DOHH2 (cell line): Measurements from ENCODE around the gene GCKR.

Source experiments
- CTCF ChIP-seq: fragments of 200-600 bp; sonication (generic); IDR thresholded peaks from one replicate; pipeline ENCODE4 v1.5.1; 2014; ENCODE audit warnings: antibody characterized with exemption, mild to moderate bottlenecking, low read depth, low read length; ENCODE audit not compliant: poor library complexity, severe bottlenecking
- EZH2phosphoT487 ChIP-seq: fragments of 200-600 bp; sonication (generic); IDR thresholded peaks from 2 replicates; pipeline ENCODE4 v1.6.1; 2017; ENCODE audit warnings: borderline replicate concordance, mild to moderate bottlenecking, antibody characterized with exemption, low read length, moderate library complexity, mixed read lengths

- TF ChIP-seq CTCF, result no peak
- TF ChIP-seq EZH2phosphoT487, result no peak
Observed at GRCh38 chr2:27498975-27499374, 2.3 kb downstream of the GCKR start.
